ENCODE data around the gene TIMP1. TPM values are rescaled to one million over a fixed set of nuclear protein-coding genes. Genes with fewer than 3 reads are reported as not detected.

Gene TIMP1
- polyA plus RNA-seq, 1 donor (not counting 4 experiments of a cell fraction or from before 2014, with no cell fraction given), result 151 TPM

DNA sequence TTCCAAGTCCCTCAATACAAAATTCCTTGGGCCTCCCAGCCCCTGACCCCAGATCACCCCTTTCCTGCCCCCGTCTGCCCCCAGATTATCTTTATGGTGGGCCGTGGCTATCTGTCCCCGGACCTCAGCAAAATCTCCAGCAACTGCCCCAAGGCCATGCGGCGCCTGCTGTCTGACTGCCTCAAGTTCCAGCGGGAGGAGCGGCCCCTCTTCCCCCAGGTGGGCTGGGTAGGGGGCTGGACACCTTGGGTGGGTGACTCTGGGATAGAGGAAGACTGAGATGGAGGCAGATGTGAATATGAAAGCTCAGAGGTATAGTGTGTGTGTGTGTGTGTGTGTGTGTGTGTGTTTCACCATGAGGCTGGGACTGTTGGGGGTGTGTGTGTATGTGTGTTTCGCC is 11.4 kb upstream of the TIMP1 start:
- Histone ChIP-seq H3K79me2 (ENCODE audit: control insufficient read depth, insufficient read depth, low read length) (no peaks in the 10 kb centered on the region), H3K27me3 (ENCODE audit: control insufficient read depth, extremely low read depth, insufficient read depth, low read length) (no peaks in the 10 kb centered on the region), H3K9me1 (ENCODE audit: control insufficient read depth, extremely low read depth, insufficient read depth, low read length) (no peaks in the 10 kb centered on the region), H3K4me3 (ENCODE audit: control insufficient read depth in 2 of 3, extremely low read depth in 1 of 3, insufficient read depth in 2 of 3, low read depth in 1 of 3, low read length in 3 of 3) (no peak overlapping the region), H3K4me1 (ENCODE audit: control insufficient read depth, extremely low read depth, insufficient read depth, low read length) (no peaks in the 10 kb centered on the region), H3K36me3 (ENCODE audit: control insufficient read depth in 2 of 2, extremely low read depth in 1 of 2, insufficient read depth in 2 of 2, low read length in 2 of 2) (peaks cover 4 to 8% of the 10 kb centered on the region in 2 experiments), H2AFZ (ENCODE audit: control insufficient read depth, low read length) (no peak overlapping the region), H3K4me2 (ENCODE audit: control insufficient read depth, extremely low read depth, insufficient read depth, low read depth, low read length) (no peak overlapping the region), H3K9ac (ENCODE audit: control insufficient read depth, extremely low read depth, insufficient read depth, low read length) (no peak overlapping the region), H3K9me3 (ENCODE audit: control insufficient read depth, low read depth, low read length) (peaks cover 2% of the 10 kb centered on the region), H4K20me1 (ENCODE audit: control insufficient read depth, extremely low read depth, insufficient read depth, low read length) (no peaks in the 10 kb centered on the region), H3K27ac (ENCODE audit: control insufficient read depth, insufficient read depth, low read length) (no peak overlapping the region)
- dilution Hi-C loops (cut with MboI; ENCODE audit: extremely low pct_ligation_motif_present, low sequenced_read_pairs), result no loop called here
- FAIRE-seq (no peak), DNase-seq (ENCODE audit: low read depth, low spot score) (no peak)
- no peak for TF ChIP-seq CTCF (optimal IDR thresholded peaks at IDR 0.05 in 1 of 3, IDR thresholded peaks at IDR 0.05 in 1 of 3, conservative IDR thresholded peaks at IDR 0.05 in 1 of 3; ENCODE audit: extremely low read depth in 1 of 3, insufficient read depth in 2 of 3, low read length in 3 of 3)
- no peak for TF ChIP-seq EZH2 (IDR thresholded peaks at IDR 0.05; ENCODE audit: low read length)

GRCh38 chrX:47571215-47571614 is 11.0 kb upstream of the TIMP1 start:
- H3K9me3 ChIP-seq (ENCODE audit: control insufficient read depth, low read depth, low read length), result peaks cover 2% of the 10 kb centered on the region
- no peak overlapping the region for H3K9ac ChIP-seq (ENCODE audit: control insufficient read depth, extremely low read depth, insufficient read depth, low read length)
- H3K4me3 ChIP-seq (ENCODE audit: control insufficient read depth in 2 of 3, extremely low read depth in 1 of 3, insufficient read depth in 2 of 3, low read depth in 1 of 3, low read length in 3 of 3), result no peak overlapping the region
- no peak for FAIRE-seq
- no peaks in the 10 kb centered on the region for H3K27me3 ChIP-seq (ENCODE audit: control insufficient read depth, extremely low read depth, insufficient read depth, low read length)
- no peak for DNase-seq (ENCODE audit: low read depth, low spot score)
- no peaks in the 10 kb centered on the region for H3K4me1 ChIP-seq (ENCODE audit: control insufficient read depth, extremely low read depth, insufficient read depth, low read length)
- no peaks in the 10 kb centered on the region for H3K79me2 ChIP-seq (ENCODE audit: control insufficient read depth, insufficient read depth, low read length)
- no peaks in the 10 kb centered on the region for H3K9me1 ChIP-seq (ENCODE audit: control insufficient read depth, extremely low read depth, insufficient read depth, low read length)
- no peak for TF ChIP-seq EZH2 (IDR thresholded peaks at IDR 0.05; ENCODE audit: low read length)
- no peak for TF ChIP-seq CTCF (optimal IDR thresholded peaks at IDR 0.05 in 1 of 3, IDR thresholded peaks at IDR 0.05 in 1 of 3, conservative IDR thresholded peaks at IDR 0.05 in 1 of 3; ENCODE audit: extremely low read depth in 1 of 3, insufficient read depth in 2 of 3, low read length in 3 of 3)
- no peak overlapping the region for H3K4me2 ChIP-seq (ENCODE audit: control insufficient read depth, extremely low read depth, insufficient read depth, low read depth, low read length)
- dilution Hi-C loops (cut with MboI; ENCODE audit: extremely low pct_ligation_motif_present, low sequenced_read_pairs), result no loop called here
- peaks cover 4 to 8% of the 10 kb centered on the region in 2 experiments for H3K36me3 ChIP-seq (ENCODE audit: control insufficient read depth in 2 of 2, extremely low read depth in 1 of 2, insufficient read depth in 2 of 2, low read length in 2 of 2)
- no peak overlapping the region for H3K27ac ChIP-seq (ENCODE audit: control insufficient read depth, insufficient read depth, low read length)
- no peak overlapping the region for H2AFZ ChIP-seq (ENCODE audit: control insufficient read depth, low read length)
- no peaks in the 10 kb centered on the region for H4K20me1 ChIP-seq (ENCODE audit: control insufficient read depth, extremely low read depth, insufficient read depth, low read length)
